T-helper 1 cell (primary cell): ENCODE results near the gene SKAP2.

Source experiments
- DNase-seq, 5 donors: peaks; one replicate each; pipeline ENCODE4 v3.0.0-alpha.2; 2012 to 2020

The SKAP2 gene

DNA sequence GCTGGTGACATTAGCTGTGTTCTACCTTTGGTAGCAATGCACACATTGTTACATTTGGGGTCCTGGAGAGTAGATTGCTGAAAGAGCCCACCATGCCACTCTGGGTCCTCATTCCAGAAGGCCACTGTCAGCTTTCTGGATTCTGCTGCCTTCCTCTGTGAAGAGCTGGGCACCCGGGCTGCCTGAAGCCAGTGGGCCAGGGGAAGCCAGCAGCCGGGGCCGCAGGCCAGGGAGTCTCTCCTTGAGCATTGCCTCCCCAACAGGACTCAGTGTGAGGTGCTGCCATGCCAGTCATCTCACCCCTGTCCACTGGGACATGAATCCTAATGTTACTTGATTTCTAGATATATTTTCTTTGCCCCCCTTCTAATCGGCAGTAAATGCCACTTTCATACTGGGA is 234.0 kb downstream of the SKAP2 start:
- no peak for DNase-seq

DNA sequence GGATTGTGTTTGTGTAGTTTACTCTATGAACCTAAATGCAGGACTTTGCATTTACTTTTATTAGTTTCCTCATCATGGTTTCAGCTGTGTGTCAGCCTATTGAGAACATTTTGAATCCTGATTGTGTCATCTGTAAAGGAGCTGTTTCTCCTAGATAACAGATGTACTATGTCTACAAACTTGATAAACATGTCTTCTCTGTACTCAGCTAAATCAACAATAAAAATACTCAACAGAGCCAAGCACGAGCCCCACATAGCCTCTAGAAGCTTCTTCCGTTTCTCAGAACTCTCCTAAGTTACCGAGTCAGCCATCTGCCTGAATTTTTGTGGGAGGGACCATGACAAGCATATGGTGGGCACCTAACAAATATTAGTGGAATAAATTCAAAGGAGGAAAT is 234.7 kb downstream of the SKAP2 start:
- DNase-seq, result no peak

DNA sequence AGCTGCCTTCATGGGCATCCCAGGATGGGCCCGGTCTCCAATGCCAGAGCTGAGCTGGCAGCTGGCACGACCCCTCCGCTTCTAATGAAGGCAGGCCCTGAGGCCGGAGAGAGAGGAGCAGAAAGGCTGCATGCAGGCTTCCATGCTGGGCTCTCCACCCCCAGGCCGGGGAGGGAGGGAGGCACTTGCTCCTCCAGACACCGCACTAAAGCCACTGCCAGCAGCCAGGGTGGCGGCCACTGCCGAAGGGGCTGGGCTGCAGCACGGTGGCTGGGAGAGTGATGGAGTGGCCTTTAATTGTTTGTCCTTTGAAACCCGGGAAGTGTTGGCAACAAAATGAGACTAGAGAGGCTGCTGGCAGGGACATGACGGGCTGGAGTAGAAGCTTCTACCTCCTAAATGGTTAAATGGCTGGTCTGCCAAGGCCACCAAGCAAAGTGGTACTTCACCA is 236.5 kb downstream of the SKAP2 start:
- no peak for DNase-seq

DNA sequence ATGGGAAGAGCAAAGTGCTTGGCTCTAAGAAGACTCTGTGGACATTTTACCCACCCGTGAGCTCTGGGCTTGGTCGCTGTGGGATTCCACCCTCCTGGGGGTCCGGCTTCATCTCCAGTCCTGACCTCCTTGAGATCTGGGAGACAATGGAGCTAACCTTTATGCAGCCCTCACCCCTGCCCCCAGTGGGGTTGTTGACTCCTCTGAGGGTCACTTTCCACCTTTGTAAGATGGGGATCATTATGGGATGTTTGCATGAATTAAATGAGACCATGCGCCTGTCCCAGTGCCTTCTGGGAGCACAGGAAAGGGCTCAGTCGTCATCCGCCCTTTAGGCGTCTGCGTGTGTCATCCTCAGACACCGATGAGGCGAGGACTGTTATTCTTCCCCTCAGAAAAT is 237.2 kb downstream of the SKAP2 start:
- no peak for DNase-seq

DNA sequence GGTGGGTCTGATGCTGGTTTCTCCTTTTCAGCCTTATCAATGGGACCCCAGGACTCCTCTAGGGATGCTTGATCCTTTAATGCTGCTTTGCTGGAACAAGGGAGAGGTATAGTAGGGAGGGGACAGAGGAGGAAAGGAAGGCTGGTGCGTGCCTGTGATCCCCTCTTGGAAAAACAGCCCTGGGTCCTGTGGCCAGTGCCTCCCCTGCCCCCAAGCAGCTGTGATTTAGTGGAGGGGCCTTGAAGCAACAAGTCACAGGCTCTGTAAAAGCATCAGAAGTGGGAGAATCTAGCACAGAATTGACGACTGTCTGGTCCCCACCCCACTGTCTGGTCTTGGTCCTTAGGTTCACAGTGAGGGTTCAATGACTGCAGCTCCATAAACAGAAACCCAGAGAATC is 237.7 kb downstream of the SKAP2 start:
- no peak for DNase-seq

DNA sequence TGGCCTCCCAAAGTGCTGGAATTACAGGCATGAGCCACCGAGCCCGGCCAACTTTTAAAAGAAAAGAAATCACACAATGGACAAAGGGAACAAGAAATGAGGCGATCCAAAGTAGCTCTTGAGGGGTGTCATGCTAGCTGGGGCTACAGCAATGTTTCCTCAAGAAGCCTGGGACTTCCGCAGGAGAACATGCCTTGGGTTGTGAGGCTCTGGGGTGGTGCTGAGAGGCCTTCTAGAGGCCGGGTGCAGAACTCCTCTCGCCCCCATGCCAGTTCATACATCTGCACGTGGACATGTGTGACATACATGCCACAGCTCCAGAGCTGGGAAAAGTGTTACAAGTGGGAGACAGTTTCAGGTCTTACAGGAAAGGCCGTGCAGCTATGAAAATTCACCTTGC is 238.2 kb downstream of the SKAP2 start:
- DNase-seq, result no peak

DNA sequence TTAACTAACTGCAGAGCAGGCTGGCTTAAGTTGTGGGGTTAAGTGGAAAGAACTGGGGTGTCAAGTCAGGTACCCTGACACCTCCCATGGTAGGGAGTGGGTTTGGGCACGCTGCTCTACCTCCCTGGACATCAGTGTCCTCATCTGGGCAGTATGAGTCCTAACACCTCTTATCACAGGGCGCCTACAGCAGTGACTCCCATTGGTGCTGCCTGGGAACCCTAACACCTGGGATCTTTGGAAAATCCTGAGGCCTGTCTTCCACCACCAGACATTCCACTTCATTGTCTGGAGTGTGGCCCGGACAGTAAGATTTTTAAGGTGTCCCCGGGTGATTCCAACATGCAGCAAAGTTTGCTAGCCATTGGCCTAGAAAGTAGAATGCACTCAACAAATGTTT is 239.1 kb downstream of the SKAP2 start:
- no peak for DNase-seq

DNA sequence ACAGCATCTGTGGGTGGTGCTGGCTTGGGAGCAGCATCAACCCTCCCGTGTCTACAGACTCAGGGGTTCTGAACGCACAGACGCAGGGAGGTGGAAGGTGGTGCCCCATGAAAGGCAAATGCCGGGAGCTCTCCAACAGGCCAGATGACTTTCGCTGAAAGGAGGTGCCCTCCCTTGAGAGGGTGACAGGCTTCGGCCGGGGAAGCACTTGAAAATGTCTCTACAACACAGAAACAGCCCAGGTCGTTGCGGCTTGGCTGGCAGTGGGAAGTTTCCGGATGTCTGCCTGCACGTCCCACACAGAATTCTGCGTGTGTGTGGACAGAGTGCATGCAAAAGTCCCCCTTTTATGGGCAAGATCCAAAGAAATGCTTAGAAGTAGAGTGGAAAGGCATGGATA is 239.6 kb downstream of the SKAP2 start:
- no peak for DNase-seq

DNA sequence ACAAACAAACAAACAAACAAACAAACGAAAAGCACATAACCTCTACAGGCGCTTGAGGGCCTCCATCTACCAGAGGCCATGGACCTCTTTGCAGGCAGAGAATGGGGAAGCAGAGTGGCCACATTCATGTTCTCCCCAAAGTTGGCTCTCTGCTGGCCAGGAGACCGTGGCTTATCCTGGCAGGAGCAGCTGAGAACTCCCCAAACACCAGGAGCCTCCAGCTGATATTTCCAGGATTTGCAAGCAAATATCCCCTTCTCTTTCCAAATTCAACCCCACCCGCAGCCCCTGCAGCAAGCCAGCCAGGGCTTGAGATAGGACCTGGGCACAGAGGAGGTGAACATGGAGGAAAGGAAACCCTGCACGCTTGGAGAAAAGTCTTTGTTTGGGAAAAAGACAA is 240.0 kb downstream of the SKAP2 start:
- no peak for DNase-seq

DNA sequence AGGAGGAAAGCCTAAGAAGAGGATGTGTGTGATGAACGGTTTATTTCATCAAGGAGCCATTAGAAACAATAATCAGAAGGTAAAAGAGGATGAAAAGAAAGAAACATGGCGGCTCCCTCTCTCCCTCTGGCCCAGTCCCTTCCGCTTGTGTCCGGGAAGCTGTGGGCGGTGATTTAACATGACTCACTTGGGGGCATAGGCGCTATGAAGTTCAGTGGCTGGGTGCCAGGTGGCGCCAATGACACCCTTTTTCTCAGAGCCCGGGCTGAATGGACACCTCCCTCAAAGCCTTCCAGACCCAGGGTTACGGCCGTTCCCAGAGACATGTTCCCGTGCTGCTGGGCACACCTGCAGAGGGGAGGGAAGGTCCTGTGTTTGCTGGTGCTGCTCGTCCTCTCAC is 244.0 kb downstream of the SKAP2 start:
- no peak for DNase-seq

DNA sequence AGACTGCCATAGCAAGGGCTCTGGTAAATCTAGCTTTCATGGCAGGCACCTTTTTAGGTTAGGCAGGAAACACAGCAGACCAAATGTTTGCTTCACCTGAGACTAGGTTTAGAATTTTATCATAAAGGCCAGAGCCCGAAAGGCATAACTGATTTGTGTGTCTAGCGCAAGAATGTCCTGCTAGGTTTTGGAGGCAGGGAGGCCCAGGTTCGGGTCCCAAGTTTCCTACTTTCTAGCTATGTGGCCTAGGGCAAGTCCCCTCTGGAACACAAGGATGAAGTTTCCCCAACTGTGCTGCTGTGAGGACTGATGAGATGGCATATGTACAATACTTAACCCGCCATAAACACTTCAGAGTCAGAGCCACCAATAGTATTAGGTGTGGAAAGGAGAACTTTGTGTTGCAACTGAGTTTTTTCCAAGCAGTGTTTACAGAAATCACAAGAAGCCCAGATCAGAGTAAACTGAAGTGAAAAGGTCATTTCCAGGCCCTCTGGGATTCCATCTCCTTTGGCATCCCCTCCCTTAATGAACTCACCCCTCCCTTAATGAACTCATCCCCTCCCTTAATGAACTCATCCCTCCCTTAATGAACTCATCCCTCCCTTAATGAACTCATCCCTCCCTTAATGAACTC is 244.9 kb downstream of the SKAP2 start:
- DNase-seq, result no peak

DNA sequence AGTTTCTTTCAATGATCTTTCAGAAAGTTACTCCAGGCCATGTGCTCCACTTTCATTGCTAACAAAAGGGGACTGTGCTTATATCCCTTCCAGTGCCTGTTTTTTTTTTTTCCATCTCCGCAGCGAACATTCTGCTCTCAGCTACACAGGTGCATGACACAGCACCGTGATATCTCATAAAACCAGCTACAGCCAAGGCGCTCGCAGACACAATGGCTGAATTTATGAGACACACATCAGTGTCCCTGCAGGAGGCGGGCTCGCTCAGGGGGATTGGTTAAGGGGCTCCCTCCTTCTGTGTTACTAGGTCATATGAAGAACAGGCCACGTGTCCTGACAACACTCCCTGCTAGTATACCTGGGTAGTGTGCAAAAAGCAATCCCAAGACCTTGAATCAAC is 245.5 kb downstream of the SKAP2 start:
- no peak for DNase-seq

DNA sequence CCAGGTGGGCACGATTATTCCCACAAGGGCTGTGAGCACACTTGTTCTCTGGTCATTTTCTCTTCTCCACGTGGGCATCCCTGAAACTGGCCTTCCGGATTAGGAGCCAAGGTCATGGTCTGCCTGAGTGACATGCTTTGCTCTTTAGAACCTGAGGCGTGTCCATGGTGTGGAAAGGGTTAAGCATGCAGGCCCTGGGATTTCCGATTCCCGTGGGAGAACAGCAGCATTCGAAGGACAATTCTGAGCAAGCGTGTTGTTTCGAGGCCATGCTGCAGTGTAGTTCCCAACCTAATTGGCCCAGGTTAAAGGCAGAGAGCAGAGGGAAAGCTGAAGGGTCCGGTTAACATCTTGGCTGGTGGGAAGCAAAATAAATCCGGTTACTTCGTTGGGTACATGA is 245.9 kb downstream of the SKAP2 start:
- DNase-seq, result no peak
